CD4-positive, CD25-positive, alpha-beta regulatory T cell (primary cell): Measurements from ENCODE around the gene FUOM. TPM values are rescaled to one million over a fixed set of nuclear protein-coding genes. Genes with fewer than 3 reads are reported as not detected.
"Not testable (repeated sequence)": the region's sequence is repeated elsewhere in the genome, so short reads cannot be mapped to it uniquely, and the experiment has no call there.

Experiments used
- ATAC-seq, 2 donors: fragments of 150-1000 bp; cut with Tn5 transposase; one replicate each; pipeline ENCODE4 v1.10.0; 2021; ENCODE audit warnings: low read depth in 2 of 2, moderate number of reproducible peaks in 2 of 2, moderate library complexity in 1 of 2
- DNase-seq, 3 donors: peaks; one replicate each; pipeline versions ENCODE4 v3.0.0 to v3.0.0-alpha.2; 2012 to 2022; ENCODE audit warnings: mixed read lengths in 1 of 3
- H3K27ac ChIP-seq: one replicate; pipeline ENCODE4 v1.7.0; 2013; ENCODE audit warnings: mild to moderate bottlenecking, low read length; ENCODE audit not compliant: insufficient read depth, poor library complexity, severe bottlenecking
- H3K27me3 ChIP-seq: one replicate; pipeline ENCODE4 v1.7.0; 2013; ENCODE audit warnings: low read length; ENCODE audit not compliant: control insufficient read depth, insufficient read depth
- H3K36me3 ChIP-seq: one replicate; pipeline ENCODE4 v1.7.0; 2013; ENCODE audit warnings: mild to moderate bottlenecking, low read length, moderate library complexity; ENCODE audit not compliant: control insufficient read depth, insufficient read depth
- H3K4me1 ChIP-seq: 2 replicates; pipeline ENCODE4 v1.7.0; 2013; ENCODE audit warnings: mild to moderate bottlenecking, low read length; ENCODE audit not compliant: insufficient read depth, control insufficient read depth, poor library complexity, severe bottlenecking
- H3K4me3 ChIP-seq: one replicate; pipeline ENCODE4 v1.7.0; 2013; ENCODE audit warnings: low read depth, mild to moderate bottlenecking, low read length, moderate library complexity
- H3K9me3 ChIP-seq, 2 experiments: 1 replicate in 1 of 2; 2 replicates in 1 of 2; pipeline ENCODE4 v1.7.0; 2013; ENCODE audit warnings: low read length in 2 of 2, mild to moderate bottlenecking in 1 of 2, moderate library complexity in 1 of 2; ENCODE audit not compliant: control insufficient read depth in 2 of 2
- H3K27ac Mint-ChIP-seq, 3 donors: one replicate each; pipeline ENCODE4 v1.8.0; 2020 to 2022; ENCODE audit warnings: mild to moderate bottlenecking in 3 of 3, mixed read lengths in 3 of 3, moderate library complexity in 2 of 3
- H3K27me3 Mint-ChIP-seq: one replicate; pipeline ENCODE4 v1.8.0; 2022; ENCODE audit warnings: mild to moderate bottlenecking, mixed read lengths
- H3K36me3 Mint-ChIP-seq: one replicate; pipeline ENCODE4 v1.8.0; 2020; ENCODE audit warnings: mixed read lengths
- H3K4me1 Mint-ChIP-seq, 4 donors: one replicate each; pipeline ENCODE4 v1.8.0; 2020 to 2022; ENCODE audit warnings: mixed read lengths in 4 of 4, mild to moderate bottlenecking in 1 of 4
- H3K4me3 Mint-ChIP-seq, 4 donors: one replicate each; pipeline ENCODE4 v1.8.0; 2020 to 2022; ENCODE audit warnings: mild to moderate bottlenecking in 4 of 4, mixed read lengths in 4 of 4, moderate library complexity in 3 of 4
- H3K9me3 Mint-ChIP-seq, 7 donors: one replicate each; pipeline ENCODE4 v1.8.0; 2020 to 2022; ENCODE audit warnings: mixed read lengths in 7 of 7, mild to moderate bottlenecking in 3 of 7, moderate library complexity in 2 of 7
- polyA plus RNA-seq, 4 donors: library from polyadenylated mRNA; unstranded; fragments of 300-500 nt; fragmentation: Illumina TruSeq; gene quantifications; one replicate each; pipeline ENCODE4 v1.2.3, GENCODE V29; 2021
- total RNA-seq: library from RNA; stranded (reverse); gene quantifications from one replicate; pipeline ENCODE4 v1.2.3, GENCODE V29; 2022

Gene FUOM
- total and polyA plus RNA-seq, 5 donors from 2014 or later = 7.1 to 21.9 (median 17.8) TPM

- DNase-seq = no peak
- no peaks in the 10 kb centered on the region for H3K27me3 Mint-ChIP-seq
- peak overlapping the region in 1 of 4 donors; percentile 65 for H3K4me3 Mint-ChIP-seq
Observed at GRCh38 chr10:133368153-133368552, 10.3 kb upstream of the FUOM start.

GRCh38 chr10:133367461-133367860, 9.6 kb upstream of the FUOM start:
- H3K4me1 ChIP-seq, H3K4me3 Mint-ChIP-seq, H3K27ac ChIP-seq, ATAC-seq, H3K27me3 ChIP-seq, H3K9me3 Mint-ChIP-seq, H3K4me1 Mint-ChIP-seq, H3K9me3 ChIP-seq, DNase-seq, H3K27me3 Mint-ChIP-seq, H3K27ac Mint-ChIP-seq, H3K4me3 ChIP-seq: not testable (repeated sequence)
- H3K36me3 Mint-ChIP-seq = peaks cover 18% of the 10 kb centered on the region
- H3K36me3 ChIP-seq = peaks cover 33% of the 10 kb centered on the region

More at GRCh38 chr10:133368153-133368552, 10.3 kb upstream of the FUOM start:
- peaks cover 17% of the 10 kb centered on the region for H3K36me3 Mint-ChIP-seq
- H3K27me3 ChIP-seq = no peaks in the 10 kb centered on the region
- H3K36me3 ChIP-seq = peaks cover 30% of the 10 kb centered on the region
- H3K4me1 ChIP-seq = peaks cover 8% of the 10 kb centered on the region
- no peaks in the 10 kb centered on the region for H3K9me3 ChIP-seq
- H3K4me3 ChIP-seq = no peak overlapping the region
- peaks cover 0 to 6% (median 0%) of the 10 kb centered on the region in 4 donors for H3K4me1 Mint-ChIP-seq
- no peaks in the 10 kb centered on the region for H3K9me3 Mint-ChIP-seq
- no peak overlapping the region for H3K27ac Mint-ChIP-seq
- ATAC-seq = no peak
- no peak overlapping the region for H3K27ac ChIP-seq

- Mint-ChIP-seq H3K36me3 (peaks cover 25% of the 10 kb centered on the region), H3K4me3 (no peak overlapping the region), H3K27ac (no peak overlapping the region), H3K27me3 (no peaks in the 10 kb centered on the region), H3K9me3 (no peaks in the 10 kb centered on the region), H3K4me1 (peaks cover 0 to 7% (median 1%) of the 10 kb centered on the region in 4 donors)
- Histone ChIP-seq H3K9me3 (no peaks in the 10 kb centered on the region), H3K27me3 (no peaks in the 10 kb centered on the region), H3K4me3 (no peak overlapping the region), H3K27ac (no peak overlapping the region), H3K36me3 (peaks cover 33% of the 10 kb centered on the region), H3K4me1 (no peaks in the 10 kb centered on the region)
- ATAC-seq (no peak), DNase-seq (no peak)
Observed at GRCh38 chr10:133366751-133367150, 8.9 kb upstream of the FUOM start.

- peaks cover 33% of the 10 kb centered on the region for H3K36me3 ChIP-seq
- no peak for DNase-seq
- no peaks in the 10 kb centered on the region for H3K9me3 Mint-ChIP-seq
- H3K4me1 ChIP-seq = no peaks in the 10 kb centered on the region
- peaks cover 0 to 11% (median 4%) of the 10 kb centered on the region in 4 donors for H3K4me1 Mint-ChIP-seq
- H3K4me3 Mint-ChIP-seq = no peak overlapping the region
- no peak for ATAC-seq
- no peaks in the 10 kb centered on the region for H3K27me3 Mint-ChIP-seq
- no peaks in the 10 kb centered on the region for H3K27me3 ChIP-seq
- H3K27ac Mint-ChIP-seq = no peak overlapping the region
- H3K4me3 ChIP-seq = no peak overlapping the region
- no peak overlapping the region for H3K27ac ChIP-seq
- H3K9me3 ChIP-seq = no peaks in the 10 kb centered on the region
- peaks cover 29% of the 10 kb centered on the region for H3K36me3 Mint-ChIP-seq
Observed at GRCh38 chr10:133366130-133366478, 8.3 kb upstream of the FUOM start.

DNA sequence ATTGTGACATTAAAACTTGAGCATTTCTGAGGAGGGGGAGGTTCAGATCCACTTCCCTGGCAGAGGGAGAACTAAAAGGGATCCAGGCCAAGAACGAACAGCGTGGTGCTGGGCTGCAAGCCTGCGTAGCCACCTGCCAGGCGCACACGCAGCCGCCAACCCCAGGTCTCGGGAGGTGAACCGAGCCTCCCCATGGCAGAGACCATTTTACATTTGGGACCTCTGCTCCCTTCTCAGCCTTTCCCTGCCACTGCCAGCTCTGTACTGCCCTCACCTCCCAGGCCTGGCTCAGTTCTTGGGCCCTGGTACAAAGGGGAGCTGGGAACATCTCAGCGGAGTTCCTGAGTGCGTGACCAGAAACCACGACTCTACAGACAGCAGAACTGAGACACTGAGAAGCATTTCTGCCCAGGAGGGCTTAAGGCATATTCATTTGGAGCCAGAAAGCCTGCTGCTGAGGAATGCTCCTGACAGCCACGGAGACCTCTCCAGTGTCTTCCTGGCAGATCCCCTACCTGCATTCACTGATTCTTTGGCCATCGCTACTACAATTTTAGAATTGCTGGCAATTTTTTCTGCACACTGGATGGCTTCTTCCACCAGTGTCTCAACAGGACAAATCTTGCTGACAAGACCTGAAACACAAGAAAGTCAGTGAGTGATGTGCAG, 7.8 kb upstream of the FUOM start:
- no peaks in the 10 kb centered on the region for H3K27me3 Mint-ChIP-seq
- H3K4me3 ChIP-seq = no peak overlapping the region
- H3K36me3 Mint-ChIP-seq = peaks cover 29% of the 10 kb centered on the region
- no peaks in the 10 kb centered on the region for H3K9me3 ChIP-seq
- no peaks in the 10 kb centered on the region for H3K4me1 ChIP-seq
- no peak overlapping the region for H3K27ac ChIP-seq
- H3K9me3 Mint-ChIP-seq = no peaks in the 10 kb centered on the region
- no peak overlapping the region for H3K27ac Mint-ChIP-seq
- no peak overlapping the region for H3K4me3 Mint-ChIP-seq
- ATAC-seq (no peak), DNase-seq (no peak)
- H3K27me3 ChIP-seq = no peaks in the 10 kb centered on the region
- peaks cover 0 to 14% (median 4%) of the 10 kb centered on the region in 4 donors for H3K4me1 Mint-ChIP-seq
- H3K36me3 ChIP-seq = peaks cover 33% of the 10 kb centered on the region

DNA sequence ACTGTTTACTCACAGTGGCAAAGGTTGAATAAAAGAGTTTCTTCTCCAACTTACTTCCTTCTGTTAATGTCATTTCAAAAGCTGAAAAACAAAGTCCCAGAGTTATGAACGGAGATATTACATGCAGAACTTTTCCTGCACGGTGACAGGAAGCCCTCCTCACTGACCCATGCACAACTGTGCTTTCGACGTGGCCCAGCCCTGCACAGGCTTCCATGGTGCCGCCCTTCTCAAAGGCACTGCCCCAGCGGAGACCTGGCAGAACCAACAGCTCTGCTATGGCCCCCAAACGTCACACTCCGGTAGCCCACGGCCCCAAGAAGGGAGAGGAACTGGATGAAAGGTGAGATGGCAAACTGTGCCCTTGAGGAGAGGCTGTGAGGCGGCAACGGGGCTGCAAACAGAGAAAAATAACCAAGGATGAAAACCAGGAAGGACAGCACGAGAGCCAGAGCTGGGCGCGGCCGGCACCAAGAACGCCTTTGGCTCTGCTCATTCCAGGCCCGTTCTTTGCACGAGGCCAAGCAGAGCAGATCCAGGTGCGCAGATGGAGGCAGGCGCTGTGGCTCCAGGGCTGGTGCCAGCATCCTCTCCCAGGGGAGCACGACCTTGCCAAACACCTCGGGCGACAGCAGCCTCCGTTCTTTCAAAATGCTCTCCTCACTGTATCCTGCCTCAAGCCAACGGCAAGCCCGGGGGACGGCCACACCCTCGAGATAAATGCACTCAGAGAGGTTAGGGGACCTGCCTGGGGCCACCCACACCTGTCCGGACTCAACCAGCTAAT, 7.0 kb upstream of the FUOM start:
- ATAC-seq = no peak
- H3K36me3 ChIP-seq = peaks cover 27% of the 10 kb centered on the region
- Mint-ChIP-seq H3K9me3 (no peaks in the 10 kb centered on the region), H3K36me3 (peaks cover 29% of the 10 kb centered on the region), H3K27me3 (no peaks in the 10 kb centered on the region), H3K4me3 (no peak overlapping the region), H3K4me1 (peaks cover 0 to 14% (median 7%) of the 10 kb centered on the region in 4 donors), H3K27ac (no peak overlapping the region)
- no peak for DNase-seq
- H3K9me3 ChIP-seq = no peaks in the 10 kb centered on the region
- no peak overlapping the region for H3K27ac ChIP-seq
- H3K4me3 ChIP-seq = no peak overlapping the region
- H3K4me1 ChIP-seq = no peaks in the 10 kb centered on the region
- H3K27me3 ChIP-seq = no peaks in the 10 kb centered on the region

DNA sequence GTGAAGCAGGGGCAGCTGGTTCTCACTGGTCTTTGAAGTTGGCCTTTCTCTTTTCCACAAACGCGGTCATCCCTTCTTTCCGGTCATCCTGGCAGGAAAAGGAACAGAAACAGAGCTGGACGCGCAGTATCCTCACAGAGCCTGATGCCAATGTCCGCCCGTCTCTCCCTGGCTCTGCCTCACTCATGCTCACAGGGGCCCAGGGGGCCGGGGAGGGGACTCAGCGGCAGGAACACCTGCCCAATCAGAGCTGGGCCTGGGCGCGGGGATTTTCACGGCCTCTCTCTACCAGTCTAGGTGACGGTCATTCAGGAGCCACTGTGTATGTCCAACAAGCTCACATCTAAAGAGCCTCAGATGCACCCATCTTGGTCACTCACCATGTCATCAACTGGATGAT, 5.0 kb upstream of the FUOM start:
- H3K27ac ChIP-seq = no peak overlapping the region
- H3K4me1 ChIP-seq = no peaks in the 10 kb centered on the region
- DNase-seq (no peak), ATAC-seq (no peak)
- no peaks in the 10 kb centered on the region for H3K27me3 ChIP-seq
- Mint-ChIP-seq H3K36me3 (peaks cover 21% of the 10 kb centered on the region), H3K27me3 (no peaks in the 10 kb centered on the region), H3K4me3 (no peak overlapping the region), H3K4me1 (peaks cover 0 to 14% (median 7%) of the 10 kb centered on the region in 4 donors), H3K27ac (no peak overlapping the region), H3K9me3 (no peaks in the 10 kb centered on the region)
- no peaks in the 10 kb centered on the region for H3K9me3 ChIP-seq
- peaks cover 11% of the 10 kb centered on the region for H3K36me3 ChIP-seq
- no peak overlapping the region for H3K4me3 ChIP-seq
